Measurements from ENCODE around the gene SCN4A.
"Not testable (repeated sequence)": the region's sequence is repeated elsewhere in the genome, so short reads cannot be mapped to it uniquely, and the experiment has no call there.

Gene SCN4A

DNA sequence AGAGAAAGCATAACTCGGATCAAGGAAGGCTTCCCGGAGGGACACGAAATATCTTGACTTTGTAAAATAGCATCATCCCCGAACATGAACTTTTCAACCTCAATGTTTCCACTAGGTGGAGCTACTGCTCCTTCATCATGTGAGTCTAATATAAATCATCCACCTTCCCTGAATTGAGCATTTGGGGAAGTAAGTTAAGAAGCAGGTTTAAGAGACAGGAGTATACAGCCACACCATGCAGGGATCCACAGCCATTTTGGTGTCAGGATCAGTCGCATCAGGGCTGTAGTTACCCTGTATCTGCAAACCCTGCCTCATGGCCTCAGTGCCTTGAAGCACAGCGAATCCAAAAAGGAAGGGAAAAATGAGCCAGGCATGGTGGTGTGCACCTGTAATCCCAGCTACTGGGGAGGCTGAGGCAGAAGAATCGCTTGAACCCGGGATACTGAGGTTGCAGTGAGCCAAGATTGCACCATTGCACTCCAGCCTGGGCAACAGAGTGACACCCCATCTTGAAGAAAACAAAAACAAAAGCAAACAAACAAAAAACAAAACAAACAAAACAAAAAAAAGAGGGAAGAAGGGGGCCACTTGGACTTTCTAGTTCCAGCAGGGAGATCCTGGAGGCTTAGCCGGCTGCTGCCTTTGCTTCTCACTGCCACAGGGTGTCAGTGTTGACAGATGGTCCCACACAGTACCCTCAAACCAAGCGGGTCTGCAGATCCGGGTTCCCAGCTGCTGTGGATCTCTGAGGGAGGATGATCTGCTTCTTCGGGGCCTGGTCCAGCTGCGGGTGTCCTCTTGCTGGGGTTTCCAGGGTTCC is 83.5 kb downstream of the SCN4A start:
- DNase-seq (ENCODE audit: low read depth in 4 of 4, low spot score in 1 of 4) = not testable (repeated sequence)
